HEK293 (cell line): ENCODE data around the gene SHBG.
A peak's percentile ranks its signal among the peaks of the same experiment; 100 is the strongest.

Source experiments
- ATF2 ChIP-seq: fragments of 450-650 bp; formaldehyde crosslinking; IDR thresholded peaks from 2 replicates; pipeline ENCODE4 v1.5.1; 2016; ENCODE audit warnings: missing biosample characterization, missing genetic modification characterization, low read depth
- EGR2 ChIP-seq: fragments of 450-650 bp; formaldehyde crosslinking; IDR thresholded peaks from 2 replicates; pipeline ENCODE4 v1.5.1; 2016; ENCODE audit warnings: low read depth, missing biosample characterization, missing genetic modification characterization
- GLIS1 ChIP-seq: fragments of 450-650 bp; formaldehyde crosslinking; IDR thresholded peaks from 2 replicates; pipeline ENCODE4 v1.5.1; 2016; ENCODE audit warnings: missing biosample characterization, missing genetic modification characterization
- GLIS2 ChIP-seq: fragments of 450-650 bp; formaldehyde crosslinking; IDR thresholded peaks from 2 replicates; pipeline ENCODE4 v1.5.1; 2016; ENCODE audit warnings: missing biosample characterization, missing genetic modification characterization
- KLF8 ChIP-seq: fragments of 450-650 bp; formaldehyde crosslinking; IDR thresholded peaks from 2 replicates; pipeline ENCODE4 v1.5.1; 2016; ENCODE audit warnings: missing biosample characterization, missing genetic modification characterization
- PRDM6 ChIP-seq: fragments of 450-650 bp; formaldehyde crosslinking; IDR thresholded peaks from 2 replicates; pipeline ENCODE4 v1.5.1; 2017; ENCODE audit warnings: missing biosample characterization, missing genetic modification characterization
- SALL2 ChIP-seq: fragments of 450-650 bp; formaldehyde crosslinking; IDR thresholded peaks from 2 replicates; pipeline ENCODE4 v1.5.0; 2017; ENCODE audit warnings: missing biosample characterization, mild to moderate bottlenecking, missing genetic modification characterization, borderline replicate concordance
- TRIM28 ChIP-seq: IDR thresholded peaks from 2 replicates; pipeline ENCODE4 v1.6.1; 2011; ENCODE audit warnings: low read length, control low read depth, borderline replicate concordance
- ZBTB17 ChIP-seq: fragments of 450-650 bp; formaldehyde crosslinking; IDR thresholded peaks from 2 replicates; pipeline ENCODE4 v1.5.1; 2016; ENCODE audit warnings: missing biosample characterization, missing genetic modification characterization
- ZIC2 ChIP-seq: fragments of 450-650 bp; formaldehyde crosslinking; IDR thresholded peaks from 2 replicates; pipeline ENCODE4 v1.5.1; 2016; ENCODE audit warnings: missing biosample characterization, missing genetic modification characterization
- ZNF121 ChIP-seq: fragments of 450-650 bp; formaldehyde crosslinking; IDR thresholded peaks from 2 replicates; pipeline ENCODE4 v1.5.1; 2016; ENCODE audit warnings: missing biosample characterization, missing genetic modification characterization
- ZNF146 ChIP-seq: fragments of 450-650 bp; formaldehyde crosslinking; IDR thresholded peaks from 2 replicates; pipeline ENCODE4 v1.5.1; 2016; ENCODE audit warnings: missing biosample characterization, missing genetic modification characterization
- ZNF214 ChIP-seq: fragments of 450-650 bp; formaldehyde crosslinking; IDR thresholded peaks from 2 replicates; pipeline ENCODE4 v1.5.1; 2017; ENCODE audit warnings: missing biosample characterization, mild to moderate bottlenecking, missing genetic modification characterization, borderline replicate concordance
- ZNF221 ChIP-seq: fragments of 450-650 bp; formaldehyde crosslinking; IDR thresholded peaks from 2 replicates; pipeline ENCODE4 v1.5.1; 2017; ENCODE audit warnings: missing biosample characterization, missing genetic modification characterization, borderline replicate concordance
- ZNF302 ChIP-seq: fragments of 450-650 bp; formaldehyde crosslinking; IDR thresholded peaks from 2 replicates; pipeline ENCODE4 v1.5.1; 2016; ENCODE audit warnings: missing biosample characterization, missing genetic modification characterization, low read depth
- ZNF350 ChIP-seq: fragments of 450-650 bp; formaldehyde crosslinking; IDR thresholded peaks from 2 replicates; pipeline ENCODE4 v1.5.0; 2017; ENCODE audit warnings: missing biosample characterization, mild to moderate bottlenecking, missing genetic modification characterization
- ZNF416 ChIP-seq: fragments of 450-650 bp; formaldehyde crosslinking; IDR thresholded peaks from 2 replicates; pipeline ENCODE4 v1.5.1; 2016; ENCODE audit warnings: missing biosample characterization, missing genetic modification characterization
- ZNF426 ChIP-seq: fragments of 450-650 bp; formaldehyde crosslinking; IDR thresholded peaks from 2 replicates; pipeline ENCODE4 v1.5.1; 2017; ENCODE audit warnings: missing biosample characterization, missing genetic modification characterization, mild to moderate bottlenecking, inconsistent platforms, moderate library complexity
- ZNF473 ChIP-seq: fragments of 450-650 bp; formaldehyde crosslinking; IDR thresholded peaks from 2 replicates; pipeline ENCODE4 v1.5.1; 2017; ENCODE audit warnings: missing biosample characterization, missing genetic modification characterization
- ZNF514 ChIP-seq: fragments of 450-650 bp; formaldehyde crosslinking; IDR thresholded peaks from 2 replicates; pipeline ENCODE4 v1.5.1; 2016; ENCODE audit warnings: missing biosample characterization, missing genetic modification characterization
- ZNF580 ChIP-seq: fragments of 450-650 bp; formaldehyde crosslinking; IDR thresholded peaks from 2 replicates; pipeline ENCODE4 v1.5.1; 2016; ENCODE audit warnings: missing biosample characterization, missing genetic modification characterization
- ZNF629 ChIP-seq: fragments of 450-650 bp; formaldehyde crosslinking; IDR thresholded peaks from 2 replicates; pipeline ENCODE4 v1.5.1; 2017; ENCODE audit warnings: missing biosample characterization, missing genetic modification characterization
- ZNF776 ChIP-seq: fragments of 450-650 bp; formaldehyde crosslinking; IDR thresholded peaks from 2 replicates; pipeline ENCODE4 v1.5.0; 2017; ENCODE audit warnings: missing biosample characterization, missing genetic modification characterization, borderline replicate concordance
- ZNF843 ChIP-seq: fragments of 450-650 bp; formaldehyde crosslinking; IDR thresholded peaks from 2 replicates; pipeline ENCODE4 v1.5.1; 2016; ENCODE audit warnings: missing biosample characterization, missing genetic modification characterization
- ZSCAN30 ChIP-seq: fragments of 450-650 bp; IDR thresholded peaks from 2 replicates; pipeline ENCODE4 v1.5.1; 2018; ENCODE audit warnings: missing biosample characterization, mild to moderate bottlenecking, missing genetic modification characterization, moderate library complexity
- TF ChIP-seq, protein P1 (sequence below): fragments of 450-650 bp; formaldehyde crosslinking; IDR thresholded peaks from 2 replicates; pipeline ENCODE4 v1.5.1; 2016; ENCODE audit warnings: missing biosample characterization, missing genetic modification characterization
- TF ChIP-seq, protein P2 (sequence below): fragments of 450-650 bp; formaldehyde crosslinking; IDR thresholded peaks from 2 replicates; pipeline ENCODE4 v1.5.1; 2016; ENCODE audit warnings: missing biosample characterization, missing genetic modification characterization
- TF ChIP-seq, protein P3 (sequence below): fragments of 450-650 bp; formaldehyde crosslinking; IDR thresholded peaks from 2 replicates; pipeline ENCODE4 v1.5.1; 2016; ENCODE audit warnings: missing biosample characterization, missing genetic modification characterization
- TF ChIP-seq, protein P4 (sequence below): fragments of 450-650 bp; formaldehyde crosslinking; IDR thresholded peaks from 2 replicates; pipeline ENCODE4 v1.5.1; 2016; ENCODE audit warnings: missing biosample characterization, missing genetic modification characterization

Gene SHBG

DNA sequence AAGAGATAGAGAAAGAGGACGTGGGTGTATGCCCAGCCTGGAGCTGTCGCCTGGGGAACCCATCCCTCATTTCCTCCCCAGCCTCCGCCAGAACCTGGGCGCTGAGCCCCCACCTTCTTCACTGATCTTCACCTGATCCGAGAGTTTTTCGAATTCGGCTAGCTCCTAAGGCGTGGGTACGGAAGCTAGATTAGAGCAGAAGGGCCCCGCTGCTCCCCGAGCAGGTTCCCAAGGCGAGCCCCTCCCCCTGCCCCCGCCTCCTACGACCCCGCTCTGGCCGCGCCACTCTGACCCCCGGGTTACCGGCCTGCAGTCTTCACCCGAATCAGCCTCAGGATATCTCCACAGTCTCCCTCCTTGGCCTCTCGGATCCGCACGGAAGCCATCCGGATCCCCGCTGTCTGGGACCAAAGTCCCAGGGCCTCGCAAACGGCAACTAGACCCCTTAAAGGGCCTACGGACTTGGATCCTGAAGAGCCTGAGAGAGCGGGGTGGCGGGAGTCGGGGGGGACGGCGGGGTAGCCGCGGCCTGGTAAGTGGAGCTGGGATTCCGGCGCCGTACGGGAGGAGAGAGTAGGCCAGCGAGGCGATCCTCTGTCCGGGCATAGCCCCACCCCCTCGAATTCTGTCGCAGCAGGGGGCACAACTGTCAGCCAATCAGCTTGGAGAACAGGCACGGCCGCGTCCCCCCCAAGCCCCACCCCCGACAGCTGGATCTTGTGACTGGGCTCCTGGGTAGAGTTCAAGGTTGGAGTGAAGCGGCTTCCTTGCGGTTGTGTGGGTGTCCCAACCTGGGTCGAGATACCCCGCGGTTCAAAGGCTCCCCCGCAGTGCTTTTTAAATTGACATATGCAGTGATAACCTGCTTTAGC is 2.4 kb upstream of the SHBG start, which contains the start of gene SAT2 (continued):
- TF ChIP-seq ZNF146 (tag by site-specific recombination), result no peak
- TF ChIP-seq, protein P1, sequence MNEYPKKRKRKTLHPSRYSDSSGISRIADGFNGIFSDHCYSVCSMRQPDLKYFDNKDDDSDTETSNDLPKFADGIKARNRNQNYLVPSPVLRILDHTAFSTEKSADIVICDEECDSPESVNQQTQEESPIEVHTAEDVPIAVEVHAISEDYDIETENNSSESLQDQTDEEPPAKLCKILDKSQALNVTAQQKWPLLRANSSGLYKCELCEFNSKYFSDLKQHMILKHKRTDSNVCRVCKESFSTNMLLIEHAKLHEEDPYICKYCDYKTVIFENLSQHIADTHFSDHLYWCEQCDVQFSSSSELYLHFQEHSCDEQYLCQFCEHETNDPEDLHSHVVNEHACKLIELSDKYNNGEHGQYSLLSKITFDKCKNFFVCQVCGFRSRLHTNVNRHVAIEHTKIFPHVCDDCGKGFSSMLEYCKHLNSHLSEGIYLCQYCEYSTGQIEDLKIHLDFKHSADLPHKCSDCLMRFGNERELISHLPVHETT (tag by site-specific recombination), result no peak
- TF ChIP-seq, protein P2, sequence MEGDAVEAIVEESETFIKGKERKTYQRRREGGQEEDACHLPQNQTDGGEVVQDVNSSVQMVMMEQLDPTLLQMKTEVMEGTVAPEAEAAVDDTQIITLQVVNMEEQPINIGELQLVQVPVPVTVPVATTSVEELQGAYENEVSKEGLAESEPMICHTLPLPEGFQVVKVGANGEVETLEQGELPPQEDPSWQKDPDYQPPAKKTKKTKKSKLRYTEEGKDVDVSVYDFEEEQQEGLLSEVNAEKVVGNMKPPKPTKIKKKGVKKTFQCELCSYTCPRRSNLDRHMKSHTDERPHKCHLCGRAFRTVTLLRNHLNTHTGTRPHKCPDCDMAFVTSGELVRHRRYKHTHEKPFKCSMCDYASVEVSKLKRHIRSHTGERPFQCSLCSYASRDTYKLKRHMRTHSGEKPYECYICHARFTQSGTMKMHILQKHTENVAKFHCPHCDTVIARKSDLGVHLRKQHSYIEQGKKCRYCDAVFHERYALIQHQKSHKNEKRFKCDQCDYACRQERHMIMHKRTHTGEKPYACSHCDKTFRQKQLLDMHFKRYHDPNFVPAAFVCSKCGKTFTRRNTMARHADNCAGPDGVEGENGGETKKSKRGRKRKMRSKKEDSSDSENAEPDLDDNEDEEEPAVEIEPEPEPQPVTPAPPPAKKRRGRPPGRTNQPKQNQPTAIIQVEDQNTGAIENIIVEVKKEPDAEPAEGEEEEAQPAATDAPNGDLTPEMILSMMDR (tag by site-specific recombination), result no peak
- TF ChIP-seq GLIS1 (tag by site-specific recombination), result peak; percentile 97
- peak; percentile 16; the same call in 1 of the 2 replicates for TF ChIP-seq ZNF580
- no peak for TF ChIP-seq TRIM28
- TF ChIP-seq, protein P3, sequence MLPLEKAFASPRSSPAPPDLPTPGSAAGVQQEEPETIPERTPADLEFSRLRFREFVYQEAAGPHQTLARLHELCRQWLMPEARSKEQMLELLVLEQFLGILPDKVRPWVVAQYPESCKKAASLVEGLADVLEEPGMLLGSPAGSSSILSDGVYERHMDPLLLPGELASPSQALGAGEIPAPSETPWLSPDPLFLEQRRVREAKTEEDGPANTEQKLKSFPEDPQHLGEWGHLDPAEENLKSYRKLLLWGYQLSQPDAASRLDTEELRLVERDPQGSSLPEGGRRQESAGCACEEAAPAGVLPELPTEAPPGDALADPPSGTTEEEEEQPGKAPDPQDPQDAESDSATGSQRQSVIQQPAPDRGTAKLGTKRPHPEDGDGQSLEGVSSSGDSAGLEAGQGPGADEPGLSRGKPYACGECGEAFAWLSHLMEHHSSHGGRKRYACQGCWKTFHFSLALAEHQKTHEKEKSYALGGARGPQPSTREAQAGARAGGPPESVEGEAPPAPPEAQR (tag by site-specific recombination), result no peak
- no peak for TF ChIP-seq ZNF776 (tag by site-specific recombination)
- no peak for TF ChIP-seq ZNF350 (tag by site-specific recombination)
- no peak for TF ChIP-seq ZNF473
- TF ChIP-seq KLF8 (tag by site-specific recombination), result peak; percentile 64
- TF ChIP-seq ATF2, result no peak
- TF ChIP-seq, protein P4, sequence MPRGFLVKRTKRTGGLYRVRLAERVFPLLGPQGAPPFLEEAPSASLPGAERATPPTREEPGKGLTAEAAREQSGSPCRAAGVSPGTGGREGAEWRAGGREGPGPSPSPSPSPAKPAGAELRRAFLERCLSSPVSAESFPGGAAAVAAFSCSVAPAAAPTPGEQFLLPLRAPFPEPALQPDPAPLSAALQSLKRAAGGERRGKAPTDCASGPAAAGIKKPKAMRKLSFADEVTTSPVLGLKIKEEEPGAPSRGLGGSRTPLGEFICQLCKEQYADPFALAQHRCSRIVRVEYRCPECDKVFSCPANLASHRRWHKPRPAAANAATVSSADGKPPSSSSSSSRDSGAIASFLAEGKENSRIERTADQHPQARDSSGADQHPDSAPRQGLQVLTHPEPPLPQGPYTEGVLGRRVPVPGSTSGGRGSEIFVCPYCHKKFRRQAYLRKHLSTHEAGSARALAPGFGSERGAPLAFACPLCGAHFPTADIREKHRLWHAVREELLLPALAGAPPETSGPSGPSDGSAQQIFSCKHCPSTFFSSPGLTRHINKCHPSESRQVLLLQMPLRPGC (tag by site-specific recombination), result 0 out of 2 replicates have a peak, but pooled peaks have one; percentile 44
- no peak for TF ChIP-seq ZNF121
- TF ChIP-seq ZNF843 (tag by site-specific recombination), result peak; percentile 34; the same call in 1 of the 2 replicates
- TF ChIP-seq ZIC2 (tag by site-specific recombination), result peak; percentile 85
- peak; percentile 97 for TF ChIP-seq GLIS2 (tag by site-specific recombination)
- peak; percentile 65 for TF ChIP-seq ZBTB17
- TF ChIP-seq ZNF426 (tag by site-specific recombination), result no peak
- TF ChIP-seq ZNF514 (tag by site-specific recombination), result no peak
- no peak for TF ChIP-seq ZNF221 (tag by site-specific recombination)
- TF ChIP-seq ZNF302 (tag by site-specific recombination), result no peak
- no peak for TF ChIP-seq SALL2 (tag by site-specific recombination)
- no peak for TF ChIP-seq PRDM6 (tag by site-specific recombination)
- TF ChIP-seq ZSCAN30 (tag by site-specific recombination), result peak; percentile 31; the same call in 1 of the 2 replicates
- TF ChIP-seq EGR2, result peak; percentile 71
- peak; percentile 91 for TF ChIP-seq ZNF416
- peak; percentile 16; the same call in 1 of the 2 replicates for TF ChIP-seq ZNF629 (tag by site-specific recombination)
- no peak for TF ChIP-seq ZNF214 (tag by site-specific recombination)
